Measurements from ENCODE around the gene ALLC.

Gene ALLC

GRCh38 chr2:3712424-3712823 is 54.4 kb downstream of the ALLC start:
- TF ChIP-seq CTCF (conservative IDR thresholded peaks at IDR 0.05; ENCODE audit: low read depth) = no peak
- CTCF ChIA-PET = interaction anchor here (1.8 kb wide), 1 partner anchor 20 kb away, joined by 5 read pairs; no protein-coding TSS in a partner anchor
- H3K27ac ChIP-seq = no peak overlapping the region
- no peak for DNase-seq (ENCODE audit: low spot score)
- POLR2A ChIA-PET (ENCODE audit: low non-redundant PET) = interaction anchor here (0.6 kb wide), 1 partner anchor 11 kb away, joined by 6 read pairs; no protein-coding TSS in a partner anchor

GRCh38 chr2:3712831-3713503 is 55.0 kb downstream of the ALLC start:
- no peak for DNase-seq (ENCODE audit: low spot score)
- POLR2A ChIA-PET (ENCODE audit: low non-redundant PET) = interaction anchor here (0.6 kb wide), 1 partner anchor 10 kb away, joined by 6 read pairs; no protein-coding TSS in a partner anchor
- H3K27ac ChIP-seq = no peak overlapping the region
- TF ChIP-seq CTCF (conservative IDR thresholded peaks at IDR 0.05; ENCODE audit: low read depth) = no peak
- CTCF ChIA-PET = interaction anchor here (0.6 to 1.8 kb wide), 2 partner anchors 20 to 23 kb away, joined by 3 to 5 read pairs; no protein-coding TSS in a partner anchor

- no peak for TF ChIP-seq CTCF (conservative IDR thresholded peaks at IDR 0.05; ENCODE audit: low read depth)
- CTCF ChIA-PET = interaction anchor here (1.6 kb wide), 1 partner anchor 9 kb away, joined by 13 read pairs; no protein-coding TSS in a partner anchor
- no peak for DNase-seq (ENCODE audit: low spot score)
- POLR2A ChIA-PET (ENCODE audit: low non-redundant PET) = no interaction called here
- H3K27ac ChIP-seq = no peak overlapping the region
Observed at GRCh38 chr2:3718679-3719078, 60.7 kb downstream of the ALLC start.

- DNase-seq (ENCODE audit: low spot score) = no peak
- TF ChIP-seq CTCF (conservative IDR thresholded peaks at IDR 0.05; ENCODE audit: low read depth) = no peak
- no peak overlapping the region for H3K27ac ChIP-seq
- POLR2A ChIA-PET (ENCODE audit: low non-redundant PET) = no interaction called here
- CTCF ChIA-PET = interaction anchor here (0.5 kb wide), 1 partner anchor 978 kb away, joined by 3 read pairs; no protein-coding TSS in a partner anchor
Observed at GRCh38 chr2:3725002-3725401, 67.0 kb downstream of the ALLC start.

GRCh38 chr2:3725458-3726250 is 67.7 kb downstream of the ALLC start:
- no peak for DNase-seq (ENCODE audit: low spot score)
- ChIA-PET CTCF (interaction anchor here (0.6 kb wide), 1 partner anchor 105 kb away, joined by 3 read pairs; no protein-coding TSS in a partner anchor), POLR2A (ENCODE audit: low non-redundant PET) (no interaction called here)
- H3K27ac ChIP-seq = no peak overlapping the region
- no peak for TF ChIP-seq CTCF (conservative IDR thresholded peaks at IDR 0.05; ENCODE audit: low read depth)

DNA sequence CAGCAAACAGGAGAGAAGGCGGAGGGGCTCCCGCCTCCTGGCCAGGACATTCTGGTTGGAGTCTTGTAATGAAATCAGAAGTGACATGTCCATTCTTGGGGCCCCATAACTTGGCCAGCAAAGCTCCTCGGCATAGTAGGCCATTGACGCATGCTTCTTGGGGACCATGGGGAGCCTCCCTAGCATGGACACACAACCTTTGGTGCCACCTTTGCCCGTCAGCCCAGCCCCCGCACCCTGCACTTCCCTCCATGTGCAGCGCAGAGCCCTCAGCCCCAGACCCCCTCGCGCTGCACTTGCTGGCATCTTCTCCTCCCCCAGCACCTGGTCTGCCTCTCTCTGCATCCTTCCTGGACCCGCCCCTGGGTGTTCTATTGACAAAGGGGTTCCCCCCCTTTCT is 68.5 kb downstream of the ALLC start:
- no peak for DNase-seq (ENCODE audit: low spot score)

More for the DNA sequence above, 68.5 kb downstream of the ALLC start:
- ChIA-PET CTCF (interaction anchor here (0.6 kb wide), 1 partner anchor 106 kb away, joined by 3 read pairs; no protein-coding TSS in a partner anchor), POLR2A (ENCODE audit: low non-redundant PET) (no interaction called here)
- TF ChIP-seq CTCF (conservative IDR thresholded peaks at IDR 0.05; ENCODE audit: low read depth) = no peak
- no peak overlapping the region for H3K27ac ChIP-seq
